Activated CD4-positive, alpha-beta T cell treated with anti-CD3 and anti-CD28 coated beads for 36 hours (primary cell): ENCODE data around the gene ACVR1. TPM values are rescaled to one million over a fixed set of nuclear protein-coding genes. Genes with fewer than 3 reads are reported as not detected.
"Not testable (repeated sequence)": the region's sequence is repeated elsewhere in the genome, so short reads cannot be mapped to it uniquely, and the experiment has no call there.

Experiments
- ATAC-seq: fragments of 200-7000 bp; cut with Tn5 transposase; one replicate; pipeline ENCODE4 v1.10.0; 2021; ENCODE audit warnings: mild to moderate bottlenecking, moderate library complexity
- CTCF ChIA-PET: fragments of 350-600 bp; sonication (Branson Sonifier 250); formaldehyde crosslinking; loops from one replicate; lab custom pipeline; 2021; ENCODE audit warnings: antibody characterized with exemption; lab: Charles Lee
- POLR2A ChIA-PET: fragments of 350-600 bp; sonication (Branson Sonifier 250); formaldehyde crosslinking; loops from one replicate; lab custom pipeline; 2021; ENCODE audit warnings: antibody characterized with exemption, inconsistent platforms; lab: Charles Lee
- DNase-seq: peaks from one replicate; pipeline ENCODE4 v3.0.0-alpha.2; 2020
- H3K27ac Mint-ChIP-seq: one replicate; pipeline ENCODE4 v1.8.0; 2021; ENCODE audit warnings: mixed read lengths
- H3K27me3 Mint-ChIP-seq: one replicate; pipeline ENCODE4 v1.8.0; 2021; ENCODE audit warnings: mixed read lengths
- H3K36me3 Mint-ChIP-seq: one replicate; pipeline ENCODE4 v1.8.0; 2021; ENCODE audit warnings: low read depth, mixed read lengths
- H3K4me1 Mint-ChIP-seq: one replicate; pipeline ENCODE4 v1.8.0; 2021; ENCODE audit warnings: mixed read lengths
- H3K4me3 Mint-ChIP-seq: one replicate; pipeline ENCODE4 v1.8.0; 2021; ENCODE audit warnings: mild to moderate bottlenecking, moderate library complexity, mixed read lengths
- H3K9me3 Mint-ChIP-seq: one replicate; pipeline ENCODE4 v1.8.0; 2021; ENCODE audit warnings: low read depth, mixed read lengths
- intact Hi-C, 2 experiments: fragments of 100-400 bp; cut with DNase I in 1 of 2; cut with micrococcal nuclease in 1 of 2; formaldehyde crosslinking; loops; one replicate each; pipeline versions ENCODE4 v1.14.2 to v1.15.1; 2022 to 2024; cut with DNase I, micrococcal nuclease
- total RNA-seq, 2 experiments: library from RNA; stranded (reverse); gene quantifications; one replicate each; pipeline ENCODE4 v1.2.3, GENCODE V29; 2021

ACVR1 gene
- total RNA-seq, 2 experiments from 2014 or later: 17.1 to 23.0 TPM

DNA sequence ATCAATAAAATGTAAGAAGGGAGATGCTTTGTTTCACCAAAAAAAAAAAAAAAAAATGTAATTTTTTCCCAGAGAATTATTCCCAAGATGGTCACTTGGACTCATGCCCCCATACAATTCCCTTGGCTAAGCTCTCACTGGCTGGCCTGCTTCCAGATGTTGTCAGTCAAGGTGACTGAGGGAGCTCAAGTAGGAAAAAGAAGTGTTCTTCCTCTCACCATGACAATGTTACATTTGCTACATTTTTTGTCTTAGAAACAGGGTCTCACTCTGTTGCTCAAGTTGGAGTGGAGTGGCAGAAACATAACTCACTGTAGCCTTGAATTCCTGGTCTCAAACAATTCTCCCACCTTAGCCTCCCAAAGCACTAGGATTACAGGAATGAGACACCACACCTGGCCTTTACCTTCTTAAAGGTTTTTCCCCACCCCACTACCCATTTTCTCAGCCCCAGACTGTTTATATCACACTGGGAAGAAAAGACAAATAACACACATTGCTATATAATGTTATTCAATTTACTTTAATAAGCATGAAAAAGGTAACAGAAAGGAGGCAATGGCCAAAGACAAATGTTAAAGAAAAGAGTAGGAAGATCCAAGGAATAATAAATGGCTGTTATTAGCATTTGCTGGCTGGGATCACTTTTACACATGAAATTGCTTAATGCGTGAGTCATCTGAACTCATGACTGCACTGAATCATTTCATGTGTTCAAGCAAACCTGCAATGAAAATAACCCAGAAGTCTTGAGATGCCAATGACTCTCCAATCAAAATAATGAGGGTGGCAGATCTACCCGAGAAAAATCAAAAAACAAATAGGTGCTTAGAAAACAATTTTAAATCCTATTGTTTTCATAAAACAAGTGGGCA lies 45.2 kb downstream of the ACVR1 start:
- ATAC-seq: peak; percentile 65
- H3K36me3 Mint-ChIP-seq: peaks cover 19% of the 10 kb centered on the region
- no peaks in the 10 kb centered on the region for H3K27me3 Mint-ChIP-seq
- intact Hi-C loops: no loop called here
- CTCF ChIA-PET: interaction anchor here (0.8 to 0.9 kb wide), 2 partner anchors 18 to 46 kb away, joined by 3 to 4 read pairs; partner anchors contain the start of gene ACVR1
- peaks cover 26% of the 10 kb centered on the region for H3K4me1 Mint-ChIP-seq
- H3K9me3 Mint-ChIP-seq: no peaks in the 10 kb centered on the region
- H3K4me3 Mint-ChIP-seq: no peak overlapping the region
- no peak for DNase-seq
- POLR2A ChIA-PET: no interaction called here
- H3K27ac Mint-ChIP-seq: peak overlapping the region; percentile 33

DNA sequence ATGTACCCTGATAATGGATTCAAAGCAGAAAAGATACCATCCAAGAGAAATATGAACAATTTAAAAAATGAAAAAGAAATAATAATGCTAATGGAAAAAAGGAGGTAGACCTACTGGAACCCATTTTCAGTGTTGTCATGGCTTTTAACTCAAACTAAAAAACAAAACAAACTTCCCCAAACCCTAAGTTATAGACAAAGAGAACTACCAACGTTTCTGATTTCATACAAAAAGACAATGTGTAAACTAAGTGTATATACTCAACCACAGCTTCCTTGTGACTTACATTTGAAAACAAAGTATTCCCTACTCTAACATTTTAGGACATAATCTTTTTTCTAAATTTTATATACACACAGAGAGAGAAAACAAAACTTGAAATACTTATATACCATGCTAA lies 45.9 kb downstream of the ACVR1 start:
- POLR2A ChIA-PET: no interaction called here
- no peaks in the 10 kb centered on the region for H3K27me3 Mint-ChIP-seq
- DNase-seq: no peak
- no peak for ATAC-seq
- no peaks in the 10 kb centered on the region for H3K9me3 Mint-ChIP-seq
- H3K36me3 Mint-ChIP-seq: peaks cover 22% of the 10 kb centered on the region
- peaks cover 24% of the 10 kb centered on the region for H3K4me1 Mint-ChIP-seq
- no peak overlapping the region for H3K27ac Mint-ChIP-seq
- CTCF ChIA-PET: interaction anchor here (0.8 kb wide), 1 partner anchor 19 kb away, joined by 4 read pairs; no protein-coding TSS in a partner anchor
- intact Hi-C loops: no loop called here
- H3K4me3 Mint-ChIP-seq: no peak overlapping the region

DNA sequence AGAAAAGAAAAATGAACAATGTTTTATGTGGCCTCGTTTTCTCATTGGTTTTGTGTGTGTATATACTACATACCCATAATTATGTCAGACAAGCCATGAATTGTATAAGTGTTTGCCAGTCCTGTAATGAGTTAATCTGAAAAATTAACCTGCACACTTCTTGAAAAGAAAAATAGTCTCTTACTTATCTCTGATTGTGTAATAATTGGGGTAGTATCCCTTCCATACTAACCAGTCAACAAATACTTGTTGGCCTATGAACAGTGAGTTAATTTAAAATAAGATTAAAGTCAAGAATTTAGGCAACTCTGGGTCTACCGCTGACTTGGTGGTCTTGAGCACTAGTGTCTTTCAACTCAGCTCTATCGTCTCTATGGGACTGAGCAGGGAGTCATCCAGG lies 48.8 kb downstream of the ACVR1 start:
- CTCF ChIA-PET: interaction anchor here (0.8 to 1.0 kb wide), 2 partner anchors 112 to 131 kb away, joined by 3 read pairs; no protein-coding TSS in a partner anchor
- no peak overlapping the region for H3K27ac Mint-ChIP-seq
- H3K4me3 Mint-ChIP-seq: no peak overlapping the region
- intact Hi-C loops: no loop called here
- H3K4me1 Mint-ChIP-seq: peaks cover 19% of the 10 kb centered on the region
- no peaks in the 10 kb centered on the region for H3K27me3 Mint-ChIP-seq
- POLR2A ChIA-PET: no interaction called here
- H3K9me3 Mint-ChIP-seq: no peaks in the 10 kb centered on the region
- no peak for DNase-seq
- H3K36me3 Mint-ChIP-seq: peaks cover 23% of the 10 kb centered on the region
- no peak for ATAC-seq

DNA sequence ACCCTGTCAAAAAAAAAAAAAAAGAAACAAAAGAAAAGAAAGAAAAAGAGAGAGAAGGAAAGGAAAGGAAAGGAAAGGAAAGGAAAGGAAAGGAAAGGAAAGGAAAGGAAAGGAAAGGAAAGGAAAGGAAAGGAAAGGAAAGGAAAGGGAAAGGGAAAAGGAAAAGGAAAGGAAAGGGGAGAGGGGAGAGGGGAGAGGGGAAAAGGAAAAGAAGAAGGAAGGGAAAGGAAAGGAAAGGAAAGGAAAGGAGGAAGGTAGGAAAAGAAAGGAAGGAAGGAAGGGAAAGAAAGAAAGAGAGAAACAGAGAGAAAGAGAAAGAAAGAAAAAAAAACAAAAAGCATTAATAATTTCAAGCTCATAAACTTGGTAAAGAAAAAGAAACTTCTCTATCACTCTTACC lies 49.5 kb downstream of the ACVR1 start:
- Mint-ChIP-seq H3K4me1 (peaks cover 17% of the 10 kb centered on the region), H3K36me3 (peaks cover 23% of the 10 kb centered on the region)
- H3K27me3 Mint-ChIP-seq, POLR2A ChIA-PET, DNase-seq, intact Hi-C loops, CTCF ChIA-PET, H3K9me3 Mint-ChIP-seq, ATAC-seq, H3K4me3 Mint-ChIP-seq, H3K27ac Mint-ChIP-seq: not testable (repeated sequence)

DNA sequence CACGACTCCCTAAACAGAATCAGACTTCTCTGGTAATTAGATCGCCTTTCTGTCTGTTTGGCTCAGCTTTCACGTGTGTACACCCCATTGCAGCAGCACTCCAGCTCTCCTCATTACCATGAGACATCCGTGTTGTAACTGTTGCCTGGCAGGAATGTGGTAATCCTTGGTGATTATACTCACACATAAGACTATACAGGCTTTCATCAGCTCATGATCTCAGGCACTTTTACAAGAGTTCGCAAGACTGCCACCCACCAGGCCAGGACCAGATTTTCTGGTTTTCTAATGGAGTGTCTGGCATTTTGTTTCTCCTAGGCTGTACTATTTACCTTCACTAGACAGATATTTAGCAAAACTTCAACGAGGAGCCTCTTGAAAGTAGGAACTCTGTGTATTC lies 50.2 kb downstream of the ACVR1 start:
- CTCF ChIA-PET: interaction anchor here (0.6 to 0.8 kb wide), 2 partner anchors 13 to 75 kb away, joined by 3 to 5 read pairs; no protein-coding TSS in a partner anchor
- Mint-ChIP-seq H3K4me1 (peaks cover 9% of the 10 kb centered on the region), H3K27ac (no peak overlapping the region), H3K4me3 (no peak overlapping the region), H3K27me3 (no peaks in the 10 kb centered on the region), H3K36me3 (peaks cover 17% of the 10 kb centered on the region), H3K9me3 (no peaks in the 10 kb centered on the region)
- POLR2A ChIA-PET: no interaction called here
- DNase-seq: no peak
- intact Hi-C loops: loop anchor here in 1 of 2 experiments (1.0 kb wide), 1 partner anchor 47 kb away; no protein-coding TSS in a partner anchor
- ATAC-seq: no peak

DNA sequence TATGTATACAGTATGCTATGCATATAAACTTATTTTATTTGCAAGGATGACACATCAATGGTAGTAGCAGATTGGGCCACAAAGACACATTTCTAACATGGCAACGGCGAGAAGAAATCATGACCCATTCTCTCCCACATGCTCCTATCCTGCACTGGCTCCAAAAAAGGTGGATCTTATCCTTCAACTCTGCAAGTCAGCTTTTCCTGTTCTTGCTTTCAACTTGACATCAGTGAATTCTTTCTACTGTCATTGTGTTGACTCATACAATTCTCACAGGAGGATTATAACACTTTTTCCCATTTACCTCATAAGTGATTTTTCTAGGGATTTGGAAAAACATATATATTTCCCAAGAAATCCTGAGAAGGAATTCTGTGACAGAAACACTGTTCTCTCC lies 53.1 kb downstream of the ACVR1 start:
- Mint-ChIP-seq H3K4me3 (no peak overlapping the region), H3K4me1 (peaks cover 3% of the 10 kb centered on the region), H3K36me3 (peaks cover 23% of the 10 kb centered on the region), H3K27me3 (no peaks in the 10 kb centered on the region), H3K9me3 (no peaks in the 10 kb centered on the region), H3K27ac (no peak overlapping the region)
- intact Hi-C loops: no loop called here
- ChIA-PET CTCF (no interaction called here), POLR2A (no interaction called here)
- DNase-seq (no peak), ATAC-seq (no peak)

DNA sequence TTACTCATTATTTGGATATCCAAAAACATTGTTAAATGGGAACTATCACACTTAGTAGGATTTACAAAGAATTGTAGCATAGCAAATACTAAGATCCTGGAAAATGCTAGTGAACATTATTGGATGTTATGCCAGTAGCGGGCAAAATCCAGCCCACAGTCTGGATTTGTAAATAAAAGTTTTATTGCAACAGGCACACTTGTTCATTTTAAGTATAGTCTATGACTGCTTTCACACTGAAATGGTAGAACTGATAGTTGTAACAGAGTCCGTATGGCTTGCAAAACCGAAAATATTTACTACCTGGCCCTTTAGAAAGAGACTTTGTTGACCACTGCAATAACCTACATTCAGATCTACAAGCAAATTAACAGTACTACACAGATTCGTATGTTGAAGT lies 53.6 kb downstream of the ACVR1 start:
- Mint-ChIP-seq H3K27me3 (no peaks in the 10 kb centered on the region), H3K4me3 (no peak overlapping the region), H3K36me3 (peaks cover 26% of the 10 kb centered on the region), H3K4me1 (peaks cover 3% of the 10 kb centered on the region), H3K9me3 (no peaks in the 10 kb centered on the region), H3K27ac (no peak overlapping the region)
- DNase-seq: no peak
- POLR2A ChIA-PET: no interaction called here
- CTCF ChIA-PET: no interaction called here
- intact Hi-C loops: no loop called here
- no peak for ATAC-seq

DNA sequence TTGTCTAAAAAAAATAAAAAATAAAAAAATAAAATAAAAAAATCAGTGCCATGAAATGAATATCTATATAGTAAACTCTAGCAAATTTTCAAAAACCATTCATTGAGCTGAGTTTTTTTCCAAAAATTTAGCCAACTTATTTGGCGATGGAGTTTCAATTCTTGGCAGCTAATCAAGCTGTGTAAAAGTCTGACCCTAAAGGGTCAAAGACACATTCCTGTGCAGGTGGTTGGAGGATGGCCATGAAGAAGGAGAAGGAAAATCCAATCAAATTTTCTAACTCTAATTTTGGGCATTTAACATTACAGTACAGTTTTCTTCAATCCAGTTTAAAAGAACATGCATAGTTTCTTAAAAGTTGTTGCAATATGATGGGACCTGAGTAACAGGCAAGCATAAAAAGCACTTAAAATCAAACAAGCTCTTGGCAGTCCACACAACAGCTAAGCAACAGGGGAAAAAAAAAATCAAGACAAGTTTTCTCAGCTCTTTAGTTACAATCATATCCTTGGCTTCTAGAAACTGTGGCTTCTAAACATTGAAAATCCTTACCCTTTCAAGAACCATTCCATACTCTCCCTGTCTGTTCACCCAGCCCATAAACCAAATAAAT lies 54.5 kb downstream of the ACVR1 start:
- intact Hi-C loops: no loop called here
- Mint-ChIP-seq H3K9me3 (no peaks in the 10 kb centered on the region), H3K36me3 (peaks cover 35% of the 10 kb centered on the region), H3K4me3 (no peak overlapping the region), H3K27me3 (no peaks in the 10 kb centered on the region), H3K4me1 (peaks cover 3% of the 10 kb centered on the region), H3K27ac (no peak overlapping the region)
- ATAC-seq (no peak), DNase-seq (no peak)
- CTCF ChIA-PET: no interaction called here
- POLR2A ChIA-PET: no interaction called here

DNA sequence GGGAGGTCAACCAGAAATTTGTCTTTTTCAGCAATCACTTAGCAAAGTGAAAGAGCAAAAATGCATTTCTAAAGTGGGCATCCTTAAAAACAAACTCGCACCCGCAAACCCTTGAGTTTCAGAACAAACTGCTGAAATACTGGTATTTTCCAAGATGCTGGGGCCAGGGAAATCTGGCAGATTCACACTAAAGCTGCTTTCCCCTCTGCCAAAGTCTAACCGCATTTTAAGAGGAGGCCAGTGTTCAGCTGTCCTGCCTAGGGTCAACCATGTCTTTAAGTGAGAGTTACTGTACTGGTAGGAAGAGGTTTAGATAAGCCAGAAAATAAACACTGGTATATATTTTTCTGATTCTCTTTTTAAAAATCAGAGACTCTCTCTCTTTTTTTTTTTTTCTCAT lies 55.9 kb downstream of the ACVR1 start:
- CTCF ChIA-PET: no interaction called here
- POLR2A ChIA-PET: no interaction called here
- no peak for DNase-seq
- H3K4me1 Mint-ChIP-seq: peaks cover 3% of the 10 kb centered on the region
- H3K4me3 Mint-ChIP-seq: no peak overlapping the region
- intact Hi-C loops: no loop called here
- no peaks in the 10 kb centered on the region for H3K27me3 Mint-ChIP-seq
- H3K36me3 Mint-ChIP-seq: peaks cover 36% of the 10 kb centered on the region
- H3K27ac Mint-ChIP-seq: no peak overlapping the region
- ATAC-seq: no peak
- H3K9me3 Mint-ChIP-seq: no peaks in the 10 kb centered on the region

DNA sequence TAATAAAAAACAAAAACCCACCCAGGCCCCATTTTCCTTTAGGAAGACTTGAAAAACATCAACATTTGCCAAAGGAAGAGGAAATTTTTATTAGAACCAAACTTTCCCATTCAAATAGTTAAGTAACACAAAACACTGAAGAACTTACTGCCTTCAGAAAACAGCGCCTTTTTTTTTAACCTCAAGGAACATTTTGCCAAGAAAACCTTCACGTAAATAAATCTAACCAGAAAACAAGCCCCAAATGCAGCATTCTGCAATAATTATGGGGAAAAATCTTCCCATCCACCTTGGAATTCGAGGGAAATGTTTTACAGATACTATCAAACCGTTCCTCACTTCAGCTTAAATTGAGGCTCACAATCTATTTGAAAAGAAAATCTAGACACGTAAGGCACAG lies 56.4 kb downstream of the ACVR1 start:
- POLR2A ChIA-PET: no interaction called here
- H3K27ac Mint-ChIP-seq: no peak overlapping the region
- DNase-seq: no peak
- no peak overlapping the region for H3K4me3 Mint-ChIP-seq
- H3K9me3 Mint-ChIP-seq: no peaks in the 10 kb centered on the region
- CTCF ChIA-PET: interaction anchor here (0.7 kb wide), 1 partner anchor 219 kb away, joined by 5 read pairs; no protein-coding TSS in a partner anchor
- intact Hi-C loops: no loop called here
- peaks cover 3% of the 10 kb centered on the region for H3K4me1 Mint-ChIP-seq
- no peaks in the 10 kb centered on the region for H3K27me3 Mint-ChIP-seq
- no peak for ATAC-seq
- H3K36me3 Mint-ChIP-seq: peaks cover 36% of the 10 kb centered on the region

DNA sequence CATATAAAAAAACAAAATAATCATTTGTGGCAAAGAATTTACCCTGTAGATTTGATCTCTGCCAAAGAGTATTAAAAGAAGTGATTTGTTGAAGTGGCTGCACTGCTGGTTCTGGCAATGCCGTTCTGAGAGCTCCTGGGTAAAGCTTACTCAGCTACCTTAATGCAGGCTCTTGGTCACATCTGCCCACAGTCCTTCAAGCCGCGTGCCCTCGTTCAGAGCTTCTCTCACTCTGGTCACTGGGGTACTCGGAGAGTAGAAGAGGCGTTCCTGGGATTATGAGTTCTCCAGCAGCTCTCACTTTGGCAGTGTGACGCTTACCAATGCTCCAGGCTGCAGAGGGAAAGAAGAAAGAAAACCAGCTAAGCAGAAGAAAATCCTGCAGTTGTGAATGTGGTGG lies 57.9 kb downstream of the ACVR1 start:
- Mint-ChIP-seq H3K4me3 (no peak overlapping the region), H3K4me1 (peaks cover 3% of the 10 kb centered on the region), H3K36me3 (peaks cover 35% of the 10 kb centered on the region), H3K27ac (no peak overlapping the region), H3K27me3 (no peaks in the 10 kb centered on the region), H3K9me3 (no peaks in the 10 kb centered on the region)
- ATAC-seq: no peak
- ChIA-PET POLR2A (interaction anchor here (0.6 kb wide), 1 partner anchor 174 kb away, joined by 3 read pairs; no protein-coding TSS in a partner anchor), CTCF (interaction anchor here (0.7 to 1.1 kb wide), 2 partner anchors 14 to 567 kb away, joined by 4 read pairs; no protein-coding TSS in a partner anchor)
- DNase-seq: no peak
- intact Hi-C loops: no loop called here
